Neural progenitor cell (in vitro differentiated cells): ENCODE measurements around the gene NPR2.

Source experiments
- CTCF ChIP-seq: fragments of 200-600 bp; sonication (generic); IDR thresholded peaks from 2 replicates; pipeline ENCODE4 v1.5.1; 2017; ENCODE audit warnings: antibody characterized with exemption, mild to moderate bottlenecking
- EZH2 ChIP-seq: fragments of 200-600 bp; sonication (generic); IDR thresholded peaks from 2 replicates; pipeline ENCODE4 v1.6.1; 2017; ENCODE audit warnings: antibody characterized with exemption, mild to moderate bottlenecking, moderate library complexity
- EZH2phosphoT487 ChIP-seq: fragments of 200-600 bp; sonication (generic); IDR thresholded peaks from 2 replicates; pipeline ENCODE4 v1.6.1; 2017; ENCODE audit warnings: antibody characterized with exemption

- TF ChIP-seq EZH2 (no peak), CTCF (no peak), EZH2phosphoT487 (no peak)
Observed at GRCh38 chr9:35811381-35812024, 20.1 kb downstream of the NPR2 start.
